SHP77 (cell line): ENCODE measurements around the gene ATOX1.
A peak's percentile ranks its signal among the peaks of the same experiment; 100 is the strongest.
"Not testable (repeated sequence)": the region's sequence is repeated elsewhere in the genome, so short reads cannot be mapped to it uniquely, and the experiment has no call there.

Source experiments
- DNase-seq, 2 experiments: peaks; one replicate each; lab custom pipeline; 2025; lab: John Stamatoyannopoulos, UW

The ATOX1 gene

GRCh38 chr5:151758430-151759241 lies at the start of gene ATOX1:
Gene ATOX1 (minus strand): TSS chr5:151758631. CDS start chr5:151758551, 80 bp downstream.
- peak; percentile 84 for DNase-seq

- no peak for DNase-seq
Measured at GRCh38 chr5:151805414-151806223, 47.2 kb upstream of the ATOX1 start.

GRCh38 chr5:151800532-151800931 lies 42.1 kb upstream of the ATOX1 start:
- no peak for DNase-seq

GRCh38 chr5:151799407-151799806 lies 41.0 kb upstream of the ATOX1 start:
- DNase-seq, result no peak

GRCh38 chr5:151798674-151799073 lies 40.2 kb upstream of the ATOX1 start:
- no peak for DNase-seq

- DNase-seq, result no peak
Measured at GRCh38 chr5:151795426-151795825, 37.0 kb upstream of the ATOX1 start.

GRCh38 chr5:151793358-151793757 lies 34.9 kb upstream of the ATOX1 start:
- no peak for DNase-seq

- DNase-seq, result no peak
Measured at GRCh38 chr5:151787817-151788216, 29.4 kb upstream of the ATOX1 start.

- no peak for DNase-seq
Measured at GRCh38 chr5:151786468-151786867, 28.0 kb upstream of the ATOX1 start.

GRCh38 chr5:151784141-151784540 lies 25.7 kb upstream of the ATOX1 start:
- no peak for DNase-seq

- DNase-seq, result not testable (repeated sequence)
Measured at GRCh38 chr5:151783664-151784063, 25.2 kb upstream of the ATOX1 start.

GRCh38 chr5:151781201-151781600 lies 22.8 kb upstream of the ATOX1 start:
- no peak for DNase-seq

GRCh38 chr5:151780348-151780747 lies 21.9 kb upstream of the ATOX1 start:
- DNase-seq, result no peak

- no peak for DNase-seq
Measured at GRCh38 chr5:151779531-151780125, 21.2 kb upstream of the ATOX1 start.

- no peak for DNase-seq
Measured at GRCh38 chr5:151775025-151775606, 16.7 kb upstream of the ATOX1 start.

- no peak for DNase-seq
Measured at GRCh38 chr5:151773951-151774350, 15.5 kb upstream of the ATOX1 start.

- no peak for DNase-seq
Measured at GRCh38 chr5:151772846-151773561, 14.6 kb upstream of the ATOX1 start.

- DNase-seq, result peak in 1 of 2 experiments; percentile 70
Measured at GRCh38 chr5:151772029-151772845, 13.8 kb upstream of the ATOX1 start.

GRCh38 chr5:151771259-151772028 lies 13.0 kb upstream of the ATOX1 start, which contains the start of gene G3BP1:
Gene G3BP1 (plus strand): TSS chr5:151771954. CDS start chr5:151786621, 14,667 bp downstream.
- DNase-seq, result peak; percentile 100
